GM21576 (cell line): Measurements from ENCODE around the gene EIF4G3.
"Not testable (repeated sequence)": the region's sequence is repeated elsewhere in the genome, so short reads cannot be mapped to it uniquely, and the experiment has no call there.

Source experiments
- ATAC-seq: cut with Tn5 transposase; IDR thresholded peaks from one replicate; pipeline ENCODE4 v1.9.1; 2021; ENCODE audit warnings: mild to moderate bottlenecking, moderate library complexity; ENCODE audit not compliant: unreplicated experiment

The EIF4G3 gene

DNA sequence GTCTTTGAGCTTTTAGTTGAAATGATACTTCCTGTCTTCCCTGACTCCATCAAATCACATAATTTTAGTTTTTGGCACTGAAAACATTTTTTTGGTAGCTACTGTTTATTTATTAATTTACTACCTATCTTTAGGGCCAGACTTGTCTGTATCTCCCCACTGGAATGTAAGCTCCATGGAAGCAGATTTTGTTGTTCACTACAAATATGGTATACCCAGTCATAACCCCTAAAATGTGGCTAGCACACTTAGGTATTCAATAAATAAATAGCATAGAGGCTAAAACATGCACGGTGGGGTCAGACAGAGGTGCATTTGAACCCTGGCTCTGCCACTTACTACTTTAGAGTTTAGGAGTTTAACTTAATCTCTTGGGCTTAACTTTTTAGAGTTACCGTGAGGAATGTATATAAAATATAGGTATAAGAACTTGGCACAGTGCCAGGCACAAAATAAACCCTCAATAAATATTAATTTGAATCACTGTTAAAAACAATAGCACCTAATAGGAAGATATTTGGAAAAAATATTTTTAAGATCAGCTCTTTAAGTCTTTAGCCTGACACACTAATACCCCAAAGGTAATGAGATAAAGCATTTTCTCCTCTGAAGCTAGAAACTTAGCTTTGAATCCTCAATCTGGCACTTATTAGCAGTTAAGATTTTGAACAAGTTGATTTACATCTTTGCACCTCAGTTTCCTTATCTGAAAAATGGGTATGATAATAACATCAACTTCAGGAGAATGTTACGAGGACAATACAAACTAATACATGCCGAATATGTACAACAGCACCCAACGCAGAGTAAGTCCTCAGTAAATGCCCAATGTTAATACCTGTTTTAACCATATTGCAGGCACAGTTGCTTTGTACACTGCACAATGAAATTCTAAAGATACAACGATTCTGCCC, 330.0 kb downstream of the EIF4G3 start:
- no peak for ATAC-seq

DNA sequence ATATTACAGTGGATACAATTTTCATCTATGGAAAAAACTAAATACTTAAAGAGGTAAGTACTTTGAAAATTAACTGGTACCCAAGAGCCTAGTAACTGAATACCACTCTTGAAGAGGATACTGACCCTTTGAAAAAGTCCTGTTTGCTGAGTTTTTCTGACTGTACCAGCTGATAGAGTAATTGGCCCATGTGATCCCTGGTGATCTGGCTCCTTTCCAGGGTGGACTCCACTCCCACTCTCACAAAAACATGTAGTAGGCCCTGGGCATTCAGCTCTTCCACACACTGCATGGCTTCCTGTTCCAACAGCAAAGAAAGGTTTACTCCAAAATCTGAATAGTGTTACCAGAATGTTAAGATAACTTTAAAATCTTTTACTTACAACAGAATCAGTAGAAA, 336.0 kb downstream of the EIF4G3 start:
- no peak for ATAC-seq

DNA sequence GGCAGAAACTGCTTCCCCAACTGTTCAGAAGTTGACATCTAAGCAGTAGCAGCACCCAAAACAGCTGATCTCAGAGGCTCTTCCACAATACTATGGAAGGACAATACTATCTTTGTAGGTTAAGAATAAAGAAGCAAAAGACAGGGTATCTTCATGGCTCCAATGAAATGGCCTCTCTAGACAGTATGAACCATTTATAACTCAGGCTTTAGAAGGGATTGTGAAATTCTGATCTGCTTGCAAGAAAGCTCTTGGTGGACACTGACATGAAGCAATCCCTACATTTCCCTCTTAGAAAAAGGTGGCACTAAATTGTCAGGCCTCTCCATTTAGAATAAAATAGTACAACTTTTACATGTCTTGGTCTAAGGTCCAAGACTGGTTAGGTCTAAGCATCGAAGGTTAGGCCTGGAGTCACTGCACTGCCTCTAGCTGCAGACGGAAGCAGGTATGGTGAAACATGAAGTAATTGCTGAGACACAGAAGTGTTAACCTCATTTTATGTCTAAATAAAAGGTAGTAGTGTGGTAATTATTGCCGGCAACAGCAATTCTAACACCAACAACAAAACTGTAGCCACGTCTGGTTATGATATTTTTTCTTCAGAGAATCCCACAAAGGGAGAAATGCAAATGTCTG, 339.0 kb downstream of the EIF4G3 start:
- ATAC-seq = no peak

DNA sequence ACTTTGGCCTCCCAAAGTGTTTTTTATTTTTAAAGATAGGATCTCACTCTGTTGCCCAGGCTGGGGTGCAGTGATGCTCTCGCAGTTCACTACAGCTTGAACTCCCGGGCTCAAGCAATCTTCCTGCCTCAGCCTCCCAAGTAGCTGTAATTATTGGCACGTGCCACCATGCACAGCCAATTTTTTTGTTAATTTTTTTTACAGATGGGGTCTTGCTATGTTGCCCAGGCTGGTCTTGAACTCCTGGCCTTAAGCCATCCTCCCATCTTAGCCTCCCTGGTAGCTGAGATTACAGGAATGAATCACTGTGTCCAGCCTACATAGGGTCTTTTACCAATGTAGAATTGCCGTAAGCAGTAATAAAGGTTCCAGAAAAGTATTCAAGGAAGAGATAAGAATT, 340.5 kb downstream of the EIF4G3 start:
- ATAC-seq = no peak

DNA sequence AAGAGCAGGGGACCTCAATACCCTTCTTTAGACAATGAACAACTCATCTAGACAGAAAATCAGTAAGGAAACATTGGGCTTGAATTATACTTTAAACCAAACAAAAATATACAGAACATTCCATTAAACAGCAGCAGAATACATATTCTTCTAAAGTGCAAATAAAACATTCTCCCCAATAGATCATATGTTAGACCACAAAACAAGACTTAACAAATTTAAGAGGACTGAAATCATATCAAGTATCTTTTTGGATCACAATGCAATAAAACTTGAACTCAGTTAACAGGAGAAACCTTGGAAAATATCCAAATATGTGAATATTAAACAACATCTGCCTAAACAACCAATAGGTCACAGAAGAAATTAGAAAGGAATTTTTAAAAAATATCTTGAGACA, 341.9 kb downstream of the EIF4G3 start:
- no peak for ATAC-seq

DNA sequence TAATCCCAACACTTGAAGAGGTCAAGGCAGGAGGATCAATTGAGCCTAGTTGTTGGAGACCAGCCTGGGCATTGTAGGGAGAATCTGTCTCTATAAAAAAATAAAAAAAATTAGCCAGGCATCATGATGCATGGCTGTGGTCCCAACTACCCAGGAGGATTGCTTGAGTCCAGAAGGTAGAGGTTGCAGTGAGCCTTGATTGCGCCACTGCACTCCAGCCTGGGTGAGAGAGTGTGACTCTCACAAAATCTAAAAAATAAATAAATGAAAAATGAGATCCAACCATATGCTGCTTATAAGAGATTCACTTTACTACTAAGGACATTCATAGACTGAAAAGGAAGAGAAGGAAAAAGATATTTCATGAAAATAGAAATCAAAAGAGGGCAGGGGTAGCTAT, 342.5 kb downstream of the EIF4G3 start:
- ATAC-seq = no peak

DNA sequence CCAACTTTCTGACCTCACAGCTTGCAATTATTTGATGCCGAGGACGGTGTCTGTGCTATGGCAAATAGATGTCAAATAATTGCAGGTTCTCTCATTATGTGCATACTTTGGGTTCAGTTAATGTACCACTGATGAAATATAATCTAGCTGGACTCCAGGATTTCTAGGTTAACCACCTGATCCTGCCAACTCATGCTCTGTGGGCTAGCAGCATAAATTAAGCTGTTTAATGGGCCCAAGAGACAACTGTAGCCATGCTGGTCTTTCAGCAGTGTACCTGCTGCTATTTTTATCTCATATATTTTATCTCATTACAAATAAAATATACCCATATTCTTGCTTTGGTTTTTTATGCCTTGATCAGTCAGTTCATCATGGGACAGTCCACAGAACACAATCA, 346.3 kb downstream of the EIF4G3 start:
- no peak for ATAC-seq

DNA sequence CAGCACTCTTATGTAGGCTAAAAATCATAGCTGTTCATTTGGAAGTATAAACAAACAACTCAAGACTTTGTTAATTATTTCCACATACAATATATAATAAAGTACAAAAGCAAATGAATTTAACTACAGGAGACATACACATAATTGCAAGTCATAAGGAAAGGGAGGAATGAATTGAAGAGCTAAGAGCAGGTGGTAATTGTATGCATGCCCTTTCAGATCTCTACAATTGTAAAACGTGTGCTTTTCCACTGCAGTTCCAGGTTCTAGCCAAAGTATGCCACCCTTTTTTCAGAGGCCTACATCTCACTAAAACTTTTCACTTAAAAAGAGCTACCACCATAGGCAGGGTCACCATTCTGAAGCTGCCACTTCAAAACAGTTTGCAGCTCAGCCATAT, 346.8 kb downstream of the EIF4G3 start:
- ATAC-seq = no peak

DNA sequence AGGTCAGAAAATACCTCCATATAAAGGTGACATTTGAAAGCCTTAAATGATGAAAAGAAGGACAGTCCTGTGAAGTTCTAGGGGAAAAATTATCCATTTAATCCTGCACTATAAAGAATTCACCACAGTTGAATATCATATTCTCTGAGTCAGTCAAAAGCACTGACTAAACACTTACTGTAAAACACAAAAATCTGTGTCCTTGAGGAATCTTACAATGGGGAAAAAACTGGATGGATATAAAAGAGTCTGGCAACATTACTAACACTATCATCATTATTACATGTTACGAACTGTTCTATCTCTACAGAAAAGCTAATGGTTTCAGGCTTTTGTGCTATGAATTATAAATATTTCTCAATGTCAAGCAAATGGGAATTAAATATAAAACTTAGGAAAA, 347.2 kb downstream of the EIF4G3 start:
- ATAC-seq = no peak

DNA sequence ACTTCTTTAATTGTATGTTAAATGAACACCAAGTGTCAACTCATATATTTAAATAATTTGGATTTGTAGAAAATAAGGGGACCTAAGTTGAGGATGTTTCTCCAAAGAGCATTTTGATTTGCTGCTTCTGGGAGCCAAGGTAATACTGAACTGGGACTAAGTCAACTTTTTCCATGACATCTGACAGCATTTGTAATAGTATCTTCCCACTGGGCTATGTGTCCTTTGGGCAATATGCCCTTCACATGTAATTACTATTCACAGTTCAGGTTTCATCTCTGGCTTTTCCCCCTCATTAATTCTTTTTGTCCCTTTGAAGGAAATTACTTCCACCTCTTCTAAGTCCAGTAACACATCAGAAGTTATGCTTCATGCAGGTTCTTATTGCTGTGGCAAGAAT, 352.9 kb downstream of the EIF4G3 start:
- no peak for ATAC-seq

DNA sequence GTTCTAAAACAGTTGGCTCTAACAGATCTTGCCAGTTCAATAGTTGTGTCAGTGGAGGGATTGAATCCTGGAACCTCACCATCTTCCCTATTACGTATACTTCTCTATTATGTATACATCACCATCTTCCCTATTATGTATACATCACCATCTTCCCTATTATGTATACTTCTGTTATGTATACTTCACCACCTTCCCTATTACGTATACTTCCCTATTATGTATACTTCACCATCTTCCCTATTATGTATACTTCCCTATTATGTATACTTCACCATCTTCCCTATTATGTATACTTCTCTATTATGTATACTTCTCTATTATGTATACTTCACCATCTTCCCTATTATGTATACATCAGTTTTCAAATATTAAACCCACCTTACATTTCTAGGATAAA, 355.2 kb downstream of the EIF4G3 start:
- ATAC-seq = no peak

DNA sequence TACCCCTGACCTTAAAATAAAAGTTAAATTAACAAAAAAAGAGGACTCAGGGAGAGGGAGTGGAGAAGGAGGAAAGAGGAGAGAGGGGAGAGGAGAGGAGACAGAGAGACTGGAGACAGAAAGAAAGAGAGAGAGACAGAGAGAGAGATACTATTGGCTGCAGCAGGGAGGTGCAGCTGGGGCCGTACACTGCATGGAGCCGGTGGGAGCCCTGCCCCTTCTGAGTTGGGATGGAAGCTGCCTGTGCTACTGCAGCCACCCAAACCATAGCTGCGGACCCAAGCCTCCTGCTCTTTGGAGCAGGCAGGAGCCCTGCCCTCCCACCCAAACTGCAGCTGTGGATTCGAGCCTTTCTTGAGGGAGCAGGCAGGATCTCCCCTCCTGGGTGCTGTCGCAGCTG, 356.9 kb downstream of the EIF4G3 start:
- ATAC-seq = no peak

DNA sequence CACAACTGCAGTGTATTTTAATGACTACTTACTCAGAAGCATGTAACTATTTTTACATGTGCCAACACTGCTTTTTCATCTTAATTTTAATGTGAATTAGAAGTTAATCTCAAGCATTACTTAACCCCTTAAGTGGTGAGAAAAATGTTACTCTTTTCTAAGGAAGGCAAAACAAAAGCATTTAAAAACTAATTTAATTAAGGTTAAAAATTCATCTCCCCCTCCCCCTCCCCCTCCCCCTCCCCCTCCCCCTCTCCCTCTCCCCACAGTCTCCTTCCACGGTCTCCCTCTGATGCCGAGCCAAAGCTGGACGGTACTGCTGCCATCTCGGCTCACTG, 362.2 kb downstream of the EIF4G3 start:
- no peak for ATAC-seq

DNA sequence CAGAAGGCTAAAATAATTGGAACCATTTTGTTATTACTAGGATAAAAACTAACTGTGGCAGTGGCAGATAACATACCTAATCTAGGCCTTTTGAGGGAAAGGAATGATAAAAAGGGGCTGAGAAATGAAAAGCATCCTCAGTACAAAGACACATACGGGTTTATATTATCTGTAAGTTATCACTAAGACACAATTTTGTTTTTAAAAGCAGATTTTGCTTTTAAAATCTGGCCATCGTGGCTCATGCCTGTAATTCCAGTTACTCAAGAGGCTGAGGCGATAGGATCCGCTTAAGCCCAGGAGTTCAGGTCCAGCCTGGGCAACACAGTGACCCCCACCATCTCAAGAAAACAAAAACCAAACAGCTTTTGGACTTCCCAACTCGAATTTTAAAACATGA, 364.8 kb downstream of the EIF4G3 start:
- no peak for ATAC-seq

DNA sequence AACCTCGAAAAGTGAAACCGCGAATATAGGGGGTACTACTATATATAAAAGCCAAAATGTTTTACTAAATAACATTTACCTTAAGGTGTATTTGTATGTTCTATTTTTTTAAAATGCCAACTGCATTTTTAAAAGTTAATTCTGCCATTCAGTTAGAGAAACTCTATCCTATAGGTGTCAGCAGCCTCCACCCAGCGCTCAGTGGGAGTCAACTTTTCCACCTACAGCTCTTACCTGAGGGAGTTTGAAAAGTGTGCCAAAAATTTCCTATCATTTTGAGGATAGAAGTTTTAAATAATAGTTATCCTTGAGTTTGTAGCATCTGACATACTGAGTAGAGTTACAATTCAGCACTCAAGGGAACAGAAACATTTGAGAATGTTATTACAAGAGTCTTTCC, 383.5 kb downstream of the EIF4G3 start:
- no peak for ATAC-seq

DNA sequence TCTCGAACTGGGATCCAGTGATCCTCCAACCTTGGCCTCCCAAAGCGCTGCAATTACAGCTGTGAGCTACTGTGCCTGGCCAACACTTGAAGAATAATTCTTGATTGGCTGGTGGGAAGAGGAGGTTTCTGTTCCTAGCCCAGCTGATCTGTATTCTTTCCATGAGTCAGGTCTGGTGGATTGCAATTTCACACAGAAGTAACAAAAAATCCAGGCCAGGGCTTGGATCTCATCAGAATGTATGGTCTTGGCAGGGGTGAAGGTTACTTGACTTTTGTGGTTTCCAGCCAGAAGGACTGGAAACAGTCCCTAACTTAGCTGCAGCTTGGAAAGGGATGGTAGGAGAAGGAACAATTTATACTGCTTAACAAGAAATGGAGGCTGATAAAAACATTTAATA, 384.5 kb downstream of the EIF4G3 start:
- ATAC-seq = no peak

DNA sequence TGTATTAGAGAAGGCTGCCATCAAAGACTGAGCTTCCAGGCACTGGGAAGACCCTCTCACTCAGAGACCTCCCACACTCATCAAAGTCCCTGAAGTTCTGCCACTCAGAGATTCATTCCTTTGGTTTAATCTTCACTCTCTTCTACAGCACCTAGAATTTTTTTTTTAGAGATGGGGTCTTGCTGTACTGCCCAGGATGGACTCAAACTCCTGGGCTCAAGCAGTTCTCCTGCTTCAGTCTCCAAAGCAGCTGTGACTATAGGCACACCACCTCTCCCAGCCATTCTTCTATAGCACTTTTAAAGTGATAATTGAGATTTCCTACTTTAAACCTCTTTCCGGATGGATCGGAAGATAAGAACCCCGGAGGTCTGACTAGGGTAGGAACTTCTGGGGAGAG, 385.9 kb downstream of the EIF4G3 start:
- ATAC-seq = no peak

DNA sequence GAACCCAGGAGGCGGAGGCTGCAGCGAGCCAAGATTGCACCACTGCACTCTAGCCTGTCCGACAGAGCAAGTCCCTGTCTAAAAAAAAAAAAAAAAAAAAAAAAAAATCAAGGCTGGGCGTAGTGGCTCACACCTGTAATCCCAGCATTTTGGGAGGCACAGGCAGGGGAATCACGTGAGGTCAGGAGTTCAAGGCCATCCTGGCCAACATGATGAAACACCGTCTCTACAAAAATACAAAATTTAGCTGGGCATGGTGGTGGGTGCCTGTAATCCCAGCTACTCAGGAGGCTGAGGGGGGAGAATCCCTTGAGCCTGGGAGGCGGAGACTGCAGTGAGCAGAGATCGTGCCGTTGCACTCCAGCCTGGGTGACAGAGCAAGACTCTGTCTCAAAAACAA, 387.1 kb downstream of the EIF4G3 start:
- ATAC-seq = not testable (repeated sequence)

DNA sequence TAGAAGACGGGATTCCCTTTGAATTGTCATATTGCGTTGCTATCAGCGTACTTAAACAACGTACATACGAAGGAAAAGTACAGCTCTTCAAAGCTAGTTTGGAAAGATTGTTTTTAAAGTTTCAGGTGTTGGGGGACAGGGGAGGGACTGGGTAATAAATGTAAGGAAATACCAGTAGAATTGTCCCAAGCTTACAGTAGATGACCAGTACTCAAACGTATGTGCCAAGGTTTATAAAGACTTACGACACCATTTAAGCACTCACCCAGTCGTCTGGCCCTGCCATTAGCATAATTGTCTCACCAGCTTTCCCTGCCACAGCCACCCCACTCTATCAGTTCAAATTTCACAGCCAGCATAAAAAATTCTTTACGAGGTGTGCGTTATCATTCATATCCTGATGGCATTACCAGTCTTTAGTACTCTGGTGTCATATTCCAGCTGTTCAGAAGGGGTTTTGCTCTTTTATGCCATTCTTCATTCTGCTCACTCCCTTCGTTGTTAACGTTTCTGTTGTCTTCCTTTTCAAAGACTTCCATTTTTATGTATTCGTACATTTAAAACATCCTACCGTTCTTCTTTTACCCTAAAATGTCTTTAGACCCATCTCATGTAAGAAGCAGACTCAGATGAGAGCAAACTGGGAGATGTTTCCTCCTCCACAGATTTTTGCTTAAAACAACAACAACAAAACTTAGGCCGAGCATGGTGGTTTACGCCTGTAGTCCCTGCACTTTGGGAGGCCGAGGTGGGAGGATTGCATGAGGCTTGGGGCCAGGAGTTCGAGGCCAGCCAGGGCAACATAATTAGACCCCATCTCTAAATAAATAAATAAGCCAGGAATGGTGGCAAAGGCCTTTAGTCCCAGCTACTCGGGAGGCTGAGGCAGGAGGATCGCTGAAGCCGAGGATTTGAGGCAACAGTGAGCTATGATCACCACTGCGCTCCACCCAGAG, 388.6 kb downstream of the EIF4G3 start:
- no peak for ATAC-seq

DNA sequence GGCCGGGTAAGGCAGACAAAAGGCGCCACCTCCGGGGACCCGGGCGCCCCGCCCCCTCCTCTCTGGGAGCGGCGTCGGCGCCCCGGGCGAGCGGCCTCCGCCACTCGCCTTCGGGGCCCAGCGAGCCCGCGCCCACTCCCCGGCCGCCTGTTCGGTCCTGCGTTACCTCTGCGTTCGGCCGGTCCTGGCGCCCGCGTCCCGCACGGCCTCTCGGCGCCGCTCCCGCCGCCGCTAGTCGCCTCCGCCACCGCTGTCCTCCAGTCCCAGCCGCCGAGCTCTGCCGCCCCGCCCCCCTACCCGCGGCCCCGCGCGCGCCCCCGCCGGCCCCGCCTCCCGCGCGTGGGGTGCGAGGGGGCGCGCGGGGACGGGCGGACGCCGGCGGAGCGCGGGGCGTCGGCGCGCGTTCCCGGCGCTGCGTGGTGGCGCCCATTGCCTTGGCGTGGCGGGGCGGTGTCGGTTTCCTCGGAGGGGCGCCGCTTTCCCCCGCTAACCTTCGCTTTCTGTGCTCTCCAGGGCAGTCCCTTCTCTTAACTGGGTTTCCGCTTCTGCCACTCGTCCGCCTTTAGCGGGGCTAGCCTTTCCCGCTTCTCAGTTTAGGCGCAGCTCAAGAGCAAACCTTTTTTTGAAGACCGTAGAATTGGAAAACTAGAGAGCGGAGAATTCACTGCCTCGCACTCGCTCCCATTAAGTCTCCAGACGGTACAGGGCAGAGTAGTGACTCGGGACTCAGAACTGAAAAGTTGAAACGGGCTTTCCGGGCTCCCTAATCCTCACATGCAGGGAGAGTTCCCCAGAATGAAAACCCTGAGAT, 389.5 kb downstream of the EIF4G3 start, which contains the start of gene HP1BP3:
Gene HP1BP3 (minus strand): TSS at position 279 of the 811 bp plus-strand sequence. CDS start 6,867 bp downstream, outside the sequence.
- peak; percentile 38 for ATAC-seq
